Measurements from ENCODE around the gene PAK3.

DNA sequence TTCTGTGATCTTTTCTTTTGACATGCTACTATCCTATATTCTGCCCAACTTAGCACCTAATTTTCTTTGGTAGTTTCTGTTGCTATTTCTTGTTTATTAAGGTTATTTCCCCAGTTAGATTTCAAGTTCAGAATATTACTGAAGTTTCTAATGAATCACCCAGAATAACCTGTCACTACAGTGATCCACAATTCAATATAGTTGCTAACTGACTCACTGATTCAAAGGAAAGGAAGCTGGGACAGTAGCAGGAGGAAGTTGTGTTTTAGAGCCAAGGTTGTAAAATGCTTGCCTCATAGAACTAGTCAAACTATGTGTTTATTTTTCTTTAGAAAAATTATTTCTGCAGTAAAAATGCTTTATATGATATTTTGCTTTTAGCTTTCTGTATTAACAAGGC lies 37.4 kb downstream of the PAK3 start:
- TF ChIP-seq, protein P1, sequence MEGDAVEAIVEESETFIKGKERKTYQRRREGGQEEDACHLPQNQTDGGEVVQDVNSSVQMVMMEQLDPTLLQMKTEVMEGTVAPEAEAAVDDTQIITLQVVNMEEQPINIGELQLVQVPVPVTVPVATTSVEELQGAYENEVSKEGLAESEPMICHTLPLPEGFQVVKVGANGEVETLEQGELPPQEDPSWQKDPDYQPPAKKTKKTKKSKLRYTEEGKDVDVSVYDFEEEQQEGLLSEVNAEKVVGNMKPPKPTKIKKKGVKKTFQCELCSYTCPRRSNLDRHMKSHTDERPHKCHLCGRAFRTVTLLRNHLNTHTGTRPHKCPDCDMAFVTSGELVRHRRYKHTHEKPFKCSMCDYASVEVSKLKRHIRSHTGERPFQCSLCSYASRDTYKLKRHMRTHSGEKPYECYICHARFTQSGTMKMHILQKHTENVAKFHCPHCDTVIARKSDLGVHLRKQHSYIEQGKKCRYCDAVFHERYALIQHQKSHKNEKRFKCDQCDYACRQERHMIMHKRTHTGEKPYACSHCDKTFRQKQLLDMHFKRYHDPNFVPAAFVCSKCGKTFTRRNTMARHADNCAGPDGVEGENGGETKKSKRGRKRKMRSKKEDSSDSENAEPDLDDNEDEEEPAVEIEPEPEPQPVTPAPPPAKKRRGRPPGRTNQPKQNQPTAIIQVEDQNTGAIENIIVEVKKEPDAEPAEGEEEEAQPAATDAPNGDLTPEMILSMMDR (conservative IDR thresholded peaks at IDR 0.05; ENCODE audit: low read depth in 2 of 2): no peak
- no peak for TF ChIP-seq POLR2AphosphoS5 (IDR thresholded peaks at IDR 0.05; ENCODE audit: low read depth)
- TF ChIP-seq EZH2 (IDR thresholded peaks at IDR 0.05; ENCODE audit: low read depth, unreplicated experiment): no peak
- no peak for TF ChIP-seq EZH2phosphoT487 (IDR thresholded peaks at IDR 0.05; ENCODE audit: unreplicated experiment)
- TF ChIP-seq REST (IDR thresholded peaks at IDR 0.05; ENCODE audit: unreplicated experiment): no peak
- no peak for TF ChIP-seq CREB1 (CRISPR knock-in tag; IDR thresholded peaks at IDR 0.05; ENCODE audit: low read depth)
- TF ChIP-seq ZNF114 (CRISPR knock-in tag; IDR thresholded peaks at IDR 0.05): no peak
